CD8-positive, alpha-beta memory T cell (primary cell): Measurements from ENCODE around the gene IGIP. TPM values are rescaled to one million over a fixed set of nuclear protein-coding genes. Genes with fewer than 3 reads are reported as not detected.

Experiments
- CTCF ChIA-PET: fragments of 350-600 bp; sonication (Branson Sonifier 250); formaldehyde crosslinking; loops from one replicate; lab custom pipeline; 2021; ENCODE audit warnings: antibody characterized with exemption; lab: Charles Lee
- POLR2A ChIA-PET: fragments of 350-600 bp; sonication (Branson Sonifier 250); formaldehyde crosslinking; loops from one replicate; lab custom pipeline; 2021; ENCODE audit warnings: antibody characterized with exemption; lab: Charles Lee
- DNase-seq, 5 donors: peaks; one replicate each; pipeline versions ENCODE4 v3.0.0 to v3.0.0-alpha.2; 2020 to 2022; ENCODE audit warnings: mixed read lengths in 1 of 5
- H3K27ac ChIP-seq: one replicate; pipeline ENCODE4 v1.7.0; 2013; ENCODE audit warnings: low read depth, mild to moderate bottlenecking, low read length, moderate library complexity
- H3K27me3 ChIP-seq: 2 replicates; pipeline ENCODE4 v1.7.0; 2013; ENCODE audit warnings: low read length, mild to moderate bottlenecking; ENCODE audit not compliant: insufficient read depth, poor library complexity, severe bottlenecking
- H3K36me3 ChIP-seq: 2 replicates; pipeline ENCODE4 v1.7.0; 2013; ENCODE audit warnings: mild to moderate bottlenecking, low read length, moderate library complexity; ENCODE audit not compliant: insufficient read depth
- H3K4me1 ChIP-seq: 2 replicates; pipeline ENCODE4 v1.7.0; 2013; ENCODE audit warnings: mild to moderate bottlenecking, low read length, moderate library complexity; ENCODE audit not compliant: insufficient read depth
- H3K4me3 ChIP-seq: 2 replicates; pipeline ENCODE4 v1.7.0; 2013; ENCODE audit warnings: mild to moderate bottlenecking, low read length
- H3K9me3 ChIP-seq: 2 replicates; pipeline ENCODE4 v1.7.0; 2013; ENCODE audit warnings: mild to moderate bottlenecking, low read length
- H3K27ac Mint-ChIP-seq, 8 donors: one replicate each; pipeline ENCODE4 v1.8.0; 2020 to 2021; ENCODE audit warnings: mixed read lengths in 8 of 8, mild to moderate bottlenecking in 6 of 8, inconsistent platforms in 3 of 8, moderate library complexity in 3 of 8
- H3K27me3 Mint-ChIP-seq, 2 donors: one replicate each; pipeline ENCODE4 v1.8.0; 2020 to 2021; ENCODE audit warnings: mixed read lengths in 2 of 2, mild to moderate bottlenecking in 1 of 2, moderate library complexity in 1 of 2
- H3K36me3 Mint-ChIP-seq, 3 donors: one replicate each; pipeline ENCODE4 v1.8.0; 2020 to 2021; ENCODE audit warnings: mixed read lengths in 3 of 3, inconsistent platforms in 1 of 3, mild to moderate bottlenecking in 1 of 3
- H3K4me1 Mint-ChIP-seq, 3 donors: one replicate each; pipeline ENCODE4 v1.8.0; 2020 to 2021; ENCODE audit warnings: mixed read lengths in 3 of 3, inconsistent platforms in 1 of 3, mild to moderate bottlenecking in 1 of 3
- H3K4me3 Mint-ChIP-seq, 7 donors: one replicate each; pipeline ENCODE4 v1.8.0; 2020 to 2021; ENCODE audit warnings: mixed read lengths in 7 of 7, mild to moderate bottlenecking in 6 of 7, moderate library complexity in 4 of 7, inconsistent platforms in 2 of 7
- H3K9me3 Mint-ChIP-seq, 5 donors: one replicate each; pipeline ENCODE4 v1.8.0; 2020 to 2022; ENCODE audit warnings: mixed read lengths in 5 of 5, mild to moderate bottlenecking in 3 of 5, moderate library complexity in 2 of 5, inconsistent platforms in 1 of 5
- polyA plus RNA-seq: library from polyadenylated mRNA; unstranded; fragments of 300-500 nt; fragmentation: Illumina TruSeq; gene quantifications from one replicate; pipeline ENCODE4 v1.2.3, GENCODE V29; 2021
- total RNA-seq, 2 experiments: library from RNA; stranded (reverse); gene quantifications; one replicate each; pipeline ENCODE4 v1.2.3, GENCODE V29; 2021

The IGIP gene
- total and polyA plus RNA-seq, 3 experiments from 2014 or later = 0.29 to 4.1 (median 3.7) TPM

DNA sequence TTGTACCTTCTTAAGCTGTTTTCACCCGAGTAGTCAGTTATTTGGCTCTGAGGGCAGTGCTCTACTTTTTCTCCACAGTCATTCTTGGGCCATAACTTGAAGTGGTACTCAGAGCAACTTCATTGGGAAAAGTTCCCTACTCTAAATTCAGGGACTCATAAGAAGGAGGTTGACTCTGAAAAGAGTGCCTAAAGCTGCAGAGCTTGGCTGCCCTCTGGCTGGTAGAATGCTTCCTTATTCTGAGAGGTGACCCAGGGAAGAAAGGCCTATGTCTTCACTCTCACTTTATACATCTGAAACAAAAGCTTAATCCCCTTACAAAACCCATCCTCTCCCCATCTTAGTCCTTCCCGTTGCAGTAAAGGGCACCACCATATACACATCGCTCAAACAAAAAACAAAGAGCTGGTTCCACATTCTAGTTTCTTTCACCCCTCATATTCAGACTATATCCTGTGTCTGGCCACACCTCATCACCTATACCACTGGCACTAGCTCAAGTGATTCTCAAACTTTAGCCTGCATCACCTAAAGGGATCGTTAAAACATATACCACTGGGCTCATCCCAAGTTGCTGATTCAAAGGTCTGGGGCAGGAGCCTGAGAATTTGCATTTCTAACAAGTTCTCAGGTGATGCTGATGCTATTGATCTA is 7.9 kb downstream of the IGIP start:
- Mint-ChIP-seq H3K9me3 (no peaks in the 10 kb centered on the region), H3K27me3 (no peaks in the 10 kb centered on the region), H3K36me3 (no peaks in the 10 kb centered on the region), H3K27ac (peak overlapping the region in 2 of 8 donors; percentile 6 to 68), H3K4me1 (peaks cover 37 to 63% (median 54%) of the 10 kb centered on the region in 3 donors), H3K4me3 (no peak overlapping the region)
- no peak overlapping the region for H3K27ac ChIP-seq
- H3K4me1 ChIP-seq = peaks cover 25% of the 10 kb centered on the region
- DNase-seq = no peak
- no peaks in the 10 kb centered on the region for H3K9me3 ChIP-seq
- no peak overlapping the region for H3K4me3 ChIP-seq
- no peaks in the 10 kb centered on the region for H3K36me3 ChIP-seq
- no peaks in the 10 kb centered on the region for H3K27me3 ChIP-seq
- POLR2A ChIA-PET = interaction anchor here (0.5 to 1.5 kb wide), 2 partner anchors 20 kb away, joined by 3 to 4 read pairs; partner anchors contain the start of gene PURA
- CTCF ChIA-PET = interaction anchor here (0.9 to 6.7 kb wide), 5 partner anchors 8 to 60 kb away, joined by 3 to 54 read pairs (median 3); no protein-coding TSS in a partner anchor

DNA sequence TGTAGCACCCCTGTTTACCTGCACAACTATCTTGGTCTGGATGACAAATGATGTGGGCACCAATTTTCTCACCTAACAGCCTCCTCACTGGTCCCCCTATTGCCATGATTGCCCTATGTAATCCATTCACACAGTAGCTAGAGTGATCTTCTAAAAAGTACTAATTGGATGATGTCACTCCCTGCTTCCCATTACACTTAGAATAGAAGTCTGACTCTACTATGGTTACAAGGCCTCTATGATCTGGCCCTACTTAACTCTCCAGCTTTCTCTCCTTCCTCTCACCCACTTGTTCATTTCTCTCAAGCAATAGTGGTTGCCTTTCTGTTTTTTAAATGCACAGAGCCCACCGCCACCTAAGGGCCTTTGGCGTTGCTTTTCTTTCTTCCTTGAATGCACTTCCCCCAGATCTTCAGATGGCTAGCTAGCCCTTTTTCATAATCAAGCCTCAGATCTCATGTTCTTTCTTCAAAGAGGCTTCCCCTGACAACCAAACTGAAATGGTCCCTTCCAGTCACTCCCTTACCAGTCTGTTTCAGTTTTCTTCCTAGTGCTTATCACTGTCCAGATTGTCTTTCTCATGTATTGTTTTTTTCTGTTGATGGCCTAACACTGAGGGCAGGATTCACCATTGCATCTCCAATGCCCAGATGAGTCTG is 8.7 kb downstream of the IGIP start:
- ChIA-PET POLR2A (interaction anchor here (0.5 kb wide), 1 partner anchor 19 kb away, joined by 3 read pairs; no protein-coding TSS in a partner anchor), CTCF (interaction anchor here (2.2 to 6.7 kb wide), 2 partner anchors 10 to 61 kb away, joined by 8 to 54 read pairs; no protein-coding TSS in a partner anchor)
- Histone ChIP-seq H3K4me3 (no peak overlapping the region), H3K27ac (no peak overlapping the region), H3K27me3 (no peaks in the 10 kb centered on the region), H3K4me1 (peaks cover 25% of the 10 kb centered on the region), H3K9me3 (no peaks in the 10 kb centered on the region), H3K36me3 (no peaks in the 10 kb centered on the region)
- Mint-ChIP-seq H3K36me3 (no peaks in the 10 kb centered on the region), H3K9me3 (no peaks in the 10 kb centered on the region), H3K27me3 (no peaks in the 10 kb centered on the region), H3K4me3 (peak overlapping the region in 1 of 7 donors; percentile 9), H3K4me1 (peaks cover 38 to 65% (median 54%) of the 10 kb centered on the region in 3 donors), H3K27ac (no peak overlapping the region)
- no peak for DNase-seq

DNA sequence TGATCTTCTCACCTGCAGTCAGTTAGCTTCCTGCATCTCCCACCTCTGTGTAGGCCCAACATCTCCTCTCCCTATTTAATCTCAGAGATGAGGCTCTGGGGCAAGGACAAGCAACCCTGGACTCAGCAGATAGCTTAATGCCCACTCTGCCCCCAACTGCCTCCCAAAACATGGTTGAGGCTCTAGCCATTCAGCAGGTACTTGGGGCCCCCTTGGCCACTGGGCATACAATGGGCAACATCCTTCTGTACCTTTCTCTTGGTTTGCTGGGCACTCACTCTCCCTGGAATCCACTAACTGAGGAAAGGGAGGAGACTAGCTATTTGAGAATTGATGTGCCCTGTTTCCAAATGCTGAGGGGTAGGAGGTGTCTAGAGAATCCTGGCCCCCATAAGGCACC is 9.4 kb downstream of the IGIP start:
- Mint-ChIP-seq H3K9me3 (no peaks in the 10 kb centered on the region), H3K4me1 (peaks cover 38 to 65% (median 54%) of the 10 kb centered on the region in 3 donors)

DNA sequence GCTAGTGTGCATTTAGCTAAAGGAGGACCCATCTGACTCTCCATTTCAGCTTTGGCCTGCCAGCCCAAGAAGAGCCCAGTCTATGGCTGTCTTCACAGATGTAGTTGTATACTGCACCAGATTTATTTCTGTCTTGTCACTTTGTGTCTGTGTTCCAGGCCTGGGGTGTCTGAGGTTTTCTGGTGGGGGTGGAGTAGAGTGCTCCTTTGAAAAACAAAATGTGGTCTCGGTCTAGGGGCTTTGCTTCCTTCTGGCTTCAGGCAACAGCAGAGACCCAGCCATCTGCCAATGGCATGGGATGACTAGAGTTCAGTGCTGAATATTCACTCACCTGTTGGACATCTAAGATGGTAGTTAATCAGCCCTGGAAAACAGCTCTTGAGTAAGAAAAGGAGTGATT is 10.9 kb downstream of the IGIP start:
- ChIA-PET POLR2A (no interaction called here), CTCF (interaction anchor here (0.9 to 6.7 kb wide), 4 partner anchors 8 to 63 kb away, joined by 3 to 54 read pairs (median 4); no protein-coding TSS in a partner anchor)
- no peak overlapping the region for H3K4me3 Mint-ChIP-seq
- H3K4me1 Mint-ChIP-seq = peaks cover 29 to 50% (median 41%) of the 10 kb centered on the region in 3 donors
- Histone ChIP-seq H3K27ac (no peak overlapping the region), H3K27me3 (no peaks in the 10 kb centered on the region), H3K9me3 (no peaks in the 10 kb centered on the region), H3K36me3 (no peaks in the 10 kb centered on the region), H3K4me3 (no peak overlapping the region), H3K4me1 (peaks cover 20% of the 10 kb centered on the region)
- H3K9me3 Mint-ChIP-seq = no peaks in the 10 kb centered on the region
- no peaks in the 10 kb centered on the region for H3K27me3 Mint-ChIP-seq
- H3K27ac Mint-ChIP-seq = peak overlapping the region in 1 of 8 donors; percentile 23
- H3K36me3 Mint-ChIP-seq = no peaks in the 10 kb centered on the region
- no peak for DNase-seq

More for the DNA sequence above, 9.4 kb downstream of the IGIP start:
- Histone ChIP-seq H3K27me3 (no peaks in the 10 kb centered on the region), H3K36me3 (no peaks in the 10 kb centered on the region), H3K4me3 (no peak overlapping the region), H3K9me3 (no peaks in the 10 kb centered on the region), H3K27ac (no peak overlapping the region), H3K4me1 (peaks cover 25% of the 10 kb centered on the region)
- Mint-ChIP-seq H3K4me3 (no peak overlapping the region), H3K27me3 (no peaks in the 10 kb centered on the region), H3K36me3 (no peaks in the 10 kb centered on the region), H3K27ac (no peak overlapping the region)
- CTCF ChIA-PET = interaction anchor here (2.2 to 6.7 kb wide), 2 partner anchors 10 to 62 kb away, joined by 8 to 54 read pairs; no protein-coding TSS in a partner anchor
- DNase-seq = no peak
- POLR2A ChIA-PET = no interaction called here

DNA sequence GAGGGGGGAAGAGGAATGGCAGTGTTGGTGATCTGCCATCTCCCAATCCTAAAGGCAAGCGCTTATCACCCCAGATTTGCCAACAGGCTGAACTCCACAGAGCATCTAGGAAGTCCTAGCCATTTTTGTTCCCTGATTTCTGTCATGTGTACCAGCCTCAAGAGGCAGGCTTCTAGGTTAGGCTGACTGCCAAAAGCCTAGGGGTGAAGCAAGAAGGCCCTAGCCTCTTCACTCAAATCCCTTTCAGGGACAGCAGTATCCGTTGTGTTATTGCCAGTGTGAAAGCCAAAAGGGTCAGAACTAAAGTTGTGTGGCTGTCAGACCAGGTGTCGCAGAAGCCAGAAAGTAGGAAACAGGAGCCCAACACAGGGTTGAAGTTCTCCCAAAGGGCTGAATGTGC is 14.7 kb downstream of the IGIP start:
- H3K27ac Mint-ChIP-seq = peak overlapping the region in 1 of 8 donors; percentile 25

DNA sequence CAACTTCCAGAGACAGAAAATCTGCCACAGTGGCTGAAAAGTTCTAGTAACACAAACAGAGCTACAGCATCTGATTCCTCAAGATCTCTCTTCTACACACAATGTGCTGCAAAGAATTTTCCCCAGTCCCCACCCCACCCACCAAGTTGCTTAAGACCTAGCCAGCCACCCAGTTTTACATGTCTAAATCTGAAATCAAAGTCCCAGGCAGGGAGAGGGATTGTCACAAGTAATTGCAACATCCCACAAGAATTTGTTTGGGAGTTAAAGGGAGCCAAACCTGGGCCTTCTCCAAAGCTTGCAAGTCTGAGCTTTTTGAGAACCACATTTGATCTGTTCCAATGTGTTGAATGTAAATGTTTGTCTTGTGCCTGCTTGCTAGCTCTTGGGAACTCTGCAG is 15.5 kb downstream of the IGIP start:
- no peak for DNase-seq
- peaks cover 12 to 13% of the 10 kb centered on the region in 2 donors for H3K27me3 Mint-ChIP-seq
- Histone ChIP-seq H3K27ac (no peak overlapping the region), H3K4me1 (peaks cover 15% of the 10 kb centered on the region), H3K36me3 (no peaks in the 10 kb centered on the region), H3K27me3 (peaks cover 11% of the 10 kb centered on the region), H3K9me3 (no peaks in the 10 kb centered on the region), H3K4me3 (no peak overlapping the region)
- POLR2A ChIA-PET = interaction anchor here (0.5 kb wide), 1 partner anchor 204 kb away, joined by 3 read pairs; no protein-coding TSS in a partner anchor
- CTCF ChIA-PET = interaction anchor here (1.0 to 6.1 kb wide), 4 partner anchors 8 to 66 kb away, joined by 3 to 116 read pairs (median 58); no protein-coding TSS in a partner anchor
- H3K27ac Mint-ChIP-seq = no peak overlapping the region
- peaks cover 19 to 36% (median 24%) of the 10 kb centered on the region in 3 donors for H3K4me1 Mint-ChIP-seq
- no peak overlapping the region for H3K4me3 Mint-ChIP-seq
- H3K9me3 Mint-ChIP-seq = no peaks in the 10 kb centered on the region
- peaks cover 0 to 2% (median 0%) of the 10 kb centered on the region in 3 donors for H3K36me3 Mint-ChIP-seq

More for the DNA sequence above, 14.7 kb downstream of the IGIP start:
- Mint-ChIP-seq H3K4me3 (no peak overlapping the region), H3K27me3 (peaks cover 10 to 11% of the 10 kb centered on the region in 2 donors), H3K36me3 (peaks cover 0 to 2% (median 0%) of the 10 kb centered on the region in 3 donors), H3K9me3 (no peaks in the 10 kb centered on the region), H3K4me1 (peaks cover 21 to 37% (median 25%) of the 10 kb centered on the region in 3 donors)
- no peak overlapping the region for H3K27ac ChIP-seq
- no peak for DNase-seq
- H3K36me3 ChIP-seq = no peaks in the 10 kb centered on the region
- peaks cover 12% of the 10 kb centered on the region for H3K4me1 ChIP-seq
- no peak overlapping the region for H3K4me3 ChIP-seq
- H3K27me3 ChIP-seq = peaks cover 8% of the 10 kb centered on the region
- ChIA-PET POLR2A (no interaction called here), CTCF (interaction anchor here (1.0 kb wide), 2 partner anchors 67 to 76 kb away, joined by 3 to 4 read pairs; no protein-coding TSS in a partner anchor)
- no peaks in the 10 kb centered on the region for H3K9me3 ChIP-seq

DNA sequence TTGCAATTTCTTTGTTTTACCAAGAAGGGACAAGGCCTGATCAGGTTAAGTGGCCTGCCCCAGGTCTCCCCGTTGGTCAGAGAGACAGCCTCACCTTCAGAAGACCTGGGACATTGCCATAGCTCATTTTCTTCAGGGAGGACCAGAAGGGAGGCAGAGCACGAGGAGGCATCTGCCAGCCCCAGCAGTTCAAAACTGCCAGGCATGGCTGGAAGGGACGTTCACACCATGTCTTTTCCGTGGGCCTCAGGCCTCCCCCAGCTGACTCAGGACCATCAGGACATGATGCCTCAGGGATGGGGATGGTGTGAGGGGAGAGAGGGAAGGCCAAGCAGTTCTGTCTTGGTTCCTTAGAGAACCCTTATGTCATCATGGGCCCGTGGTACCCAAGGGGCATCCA is 16.5 kb downstream of the IGIP start:
- no peaks in the 10 kb centered on the region for H3K9me3 ChIP-seq
- H3K27me3 Mint-ChIP-seq = peaks cover 12 to 13% of the 10 kb centered on the region in 2 donors
- POLR2A ChIA-PET = interaction anchor here (1.5 kb wide), 1 partner anchor 27 kb away, joined by 4 read pairs; no protein-coding TSS in a partner anchor
- H3K27ac Mint-ChIP-seq = no peak overlapping the region
- no peak overlapping the region for H3K27ac ChIP-seq
- peaks cover 11% of the 10 kb centered on the region for H3K27me3 ChIP-seq
- H3K4me1 Mint-ChIP-seq = peaks cover 23 to 39% (median 31%) of the 10 kb centered on the region in 3 donors
- H3K4me3 ChIP-seq = no peak overlapping the region
- H3K4me1 ChIP-seq = peaks cover 15% of the 10 kb centered on the region
- H3K4me3 Mint-ChIP-seq = no peak overlapping the region
- no peaks in the 10 kb centered on the region for H3K9me3 Mint-ChIP-seq
- H3K36me3 Mint-ChIP-seq = peaks cover 0 to 2% (median 0%) of the 10 kb centered on the region in 3 donors
- no peak for DNase-seq
- H3K36me3 ChIP-seq = no peaks in the 10 kb centered on the region
- CTCF ChIA-PET = interaction anchor here (0.6 to 6.1 kb wide), 9 partner anchors 8 to 110 kb away, joined by 3 to 116 read pairs (median 6); no protein-coding TSS in a partner anchor
